B cell (primary cell): Measurements from ENCODE around the gene ZWINT. TPM values are rescaled to one million over a fixed set of nuclear protein-coding genes. Genes with fewer than 3 reads are reported as not detected.

Experiments used
- ATAC-seq: fragments of 200-7000 bp; cut with Tn5 transposase; one replicate; pipeline ENCODE4 v1.10.0; 2021; ENCODE audit warnings: low read depth, mild to moderate bottlenecking, moderate number of reproducible peaks, moderate library complexity
- CTCF ChIA-PET: fragments of 350-600 bp; sonication (Branson Sonifier 250); formaldehyde crosslinking; loops from one replicate; lab custom pipeline; 2021; ENCODE audit warnings: antibody characterized with exemption, inconsistent platforms; lab: Charles Lee
- POLR2A ChIA-PET: fragments of 350-600 bp; sonication (Branson Sonifier 250); formaldehyde crosslinking; loops from one replicate; lab custom pipeline; 2021; ENCODE audit warnings: antibody characterized with exemption; lab: Charles Lee
- DNase-seq: peaks from one replicate; pipeline ENCODE4 v3.0.0; 2013
- H2AFZ ChIP-seq: 2 replicates; pipeline ENCODE4 v1.6.1; 2012; ENCODE audit warnings: mild to moderate bottlenecking, low read depth, low read length; ENCODE audit not compliant: insufficient read depth, poor library complexity, severe bottlenecking
- H3K27ac ChIP-seq, 2 donors: 1 replicate in 1 of 2; 2 replicates in 1 of 2; pipeline ENCODE4 v1.5.1; 2012 to 2013; ENCODE audit warnings: low read length in 2 of 2, mild to moderate bottlenecking in 2 of 2, moderate library complexity in 1 of 2
- H3K27me3 ChIP-seq, 4 experiments: fragments of 200-600 bp in 1 of 4; sonication (generic) in 1 of 4; replicated peaks in 1 of 4; 1 replicate in 2 of 4; 2 replicates in 2 of 4; pipeline versions ENCODE4 v1.6.1 to v1.7.0; 2013 to 2016; ENCODE audit warnings: low read length in 3 of 4, mild to moderate bottlenecking in 2 of 4, mixed read lengths in 1 of 4, moderate library complexity in 1 of 4; ENCODE audit not compliant: insufficient read depth in 4 of 4, control insufficient read depth in 3 of 4; ENCODE audit errors: control extremely low read depth in 1 of 4
- H3K36me3 ChIP-seq, 2 experiments: replicated peaks in 1 of 2; 1 replicate in 1 of 2; 2 replicates in 1 of 2; pipeline versions ENCODE4 v1.6.1 to v1.7.1; 2013; ENCODE audit warnings: low read length in 1 of 2; ENCODE audit not compliant: insufficient read depth in 2 of 2, control insufficient read depth in 1 of 2; ENCODE audit errors: control extremely low read depth in 1 of 2, extremely low read depth in 1 of 2
- H3K4me1 ChIP-seq, 2 donors: fragments of 200-600 bp in 1 of 2; sonication (generic) in 1 of 2; 1 replicate in 1 of 2; 2 replicates in 1 of 2; pipeline versions ENCODE4 v1.5.1 to v1.6.1; 2013 to 2017; ENCODE audit warnings: low read length in 2 of 2; ENCODE audit not compliant: control insufficient read depth in 2 of 2, insufficient read depth in 2 of 2
- H3K4me2 ChIP-seq: replicated peaks from 2 replicates; pipeline ENCODE3; 2012; ENCODE audit warnings: mild to moderate bottlenecking, low read depth, low read length; ENCODE audit not compliant: poor library complexity, severe bottlenecking
- H3K4me3 ChIP-seq, 5 experiments: fragments of 200-600 bp in 1 of 5; sonication (generic) in 1 of 5; 1 replicate in 3 of 5; 2 replicates in 2 of 5; pipeline versions ENCODE4 v1.5.1 to v1.7.0; 2011 to 2016; ENCODE audit warnings: low read length in 4 of 5, mild to moderate bottlenecking in 4 of 5, low read depth in 2 of 5, control low read depth in 1 of 5, moderate library complexity in 1 of 5; ENCODE audit not compliant: insufficient read depth in 1 of 5; ENCODE audit errors: control extremely low read depth in 1 of 5, extremely low read depth in 1 of 5
- H3K79me2 ChIP-seq: fragments of 200-600 bp; sonication (generic); one replicate; pipeline ENCODE4 v1.6.0; 2016; ENCODE audit warnings: low read length; ENCODE audit not compliant: control insufficient read depth, insufficient read depth
- H3K9ac ChIP-seq: fragments of 200-600 bp; sonication (generic); 2 replicates; pipeline ENCODE4 v1.6.1; 2017; ENCODE audit warnings: mild to moderate bottlenecking, low read length, moderate library complexity
- H3K9me3 ChIP-seq, 3 donors: one replicate each; pipeline versions ENCODE4 v1.6.1 to v1.7.1; 2013; ENCODE audit warnings: low read length in 2 of 3; ENCODE audit not compliant: control insufficient read depth in 2 of 3, insufficient read depth in 1 of 3; ENCODE audit errors: control extremely low read depth in 1 of 3
- H4K20me1 ChIP-seq: 2 replicates; pipeline ENCODE4 v1.6.0; 2012; ENCODE audit warnings: mild to moderate bottlenecking, low read length; ENCODE audit not compliant: insufficient read depth, control insufficient read depth, poor library complexity, severe bottlenecking
- H3K27ac Mint-ChIP-seq: one replicate; pipeline ENCODE4 v1.8.0; 2021; ENCODE audit warnings: mixed read lengths
- H3K27me3 Mint-ChIP-seq: one replicate; pipeline ENCODE4 v1.8.0; 2021; ENCODE audit warnings: mixed read lengths
- H3K4me1 Mint-ChIP-seq: one replicate; pipeline ENCODE4 v1.8.0; 2021; ENCODE audit warnings: mixed read lengths
- H3K4me3 Mint-ChIP-seq: one replicate; pipeline ENCODE4 v1.8.0; 2021; ENCODE audit warnings: mixed read lengths
- H3K9me3 Mint-ChIP-seq: one replicate; pipeline ENCODE4 v1.8.0; 2022; ENCODE audit warnings: mixed read lengths; ENCODE audit not compliant: insufficient read depth
- CTCF ChIP-seq: fragments of 200-600 bp; IDR thresholded peaks from one replicate; pipeline ENCODE4 v1.8.0; 2022; ENCODE audit warnings: antibody characterized with exemption, mild to moderate bottlenecking
- EZH2 ChIP-seq: IDR thresholded peaks from 2 replicates; pipeline ENCODE4 v1.6.1; 2012; ENCODE audit warnings: borderline replicate concordance, low read depth, mild to moderate bottlenecking, moderate library complexity, low read length; ENCODE audit not compliant: insufficient read depth, poor library complexity, severe bottlenecking
- WGBS: methylation state at CpG from one replicate; pipeline ENCODE4 v1.1.5; 2013; ENCODE audit warnings: missing lambda C conversion rate; ENCODE audit not compliant: insufficient coverage; 5-methylcytosine and 5-hydroxymethylcytosine counted together
- intact Hi-C: fragments of 100-400 bp; cut with micrococcal nuclease; formaldehyde crosslinking; loops from one replicate; pipeline ENCODE4 v1.10.0; 2022
- polyA minus RNA-seq: library from RNA; depleted of rRNA, polyadenylated mRNA; stranded (reverse); fragments of >200 nt; gene quantifications from 2 replicates; pipeline ENCODE4 v1.2.3, GENCODE V29; 2012
- polyA plus RNA-seq: library from polyadenylated mRNA; depleted of rRNA; stranded (reverse); fragments of >200 nt; gene quantifications from 2 replicates; pipeline ENCODE4 v1.2.3, GENCODE V29; 2012
- total RNA-seq, 2 donors: library from RNA; stranded (reverse); fragments of 120-200 nt in 1 of 2; gene quantifications; 1 replicate in 1 of 2; 2 replicates in 1 of 2; pipeline versions ENCODE4 v1.2.3 to v1.2.4, GENCODE V29; 2013 to 2022

ZWINT gene
- total RNA-seq = 0.83 and 1.1 TPM in 2 replicates
- 2.1 TPM for total RNA-seq (2013)
- 0.75 and 0.85 TPM in 2 replicates for polyA plus RNA-seq
- 2.7 and 3.4 TPM in 2 replicates for polyA minus RNA-seq

- 0% methylated on average over 36 of the region's 44 CpGs for WGBS
- intact Hi-C loops = loop anchor here (10.0 kb wide), 1 partner anchor 274 kb away; no protein-coding TSS in a partner anchor
- peaks cover 12% of the 10 kb centered on the region for H3K4me1 Mint-ChIP-seq
- H3K9ac ChIP-seq = peak within 1 kb of the TSS; percentile 80
- H3K27ac ChIP-seq = peak within 1 kb of the TSS in 1 of 2 donors; percentile 42
- H3K27me3 Mint-ChIP-seq = no peaks in the 10 kb centered on the region
- peak within 1 kb of the TSS; percentile 76 to 93 (median 79) for H3K4me3 ChIP-seq
- peak within 1 kb of the TSS; percentile 89 for H2AFZ ChIP-seq
- H3K27ac Mint-ChIP-seq = peak within 1 kb of the TSS; percentile 77
- ChIA-PET CTCF (no interaction called here), POLR2A (no interaction called here)
- ATAC-seq (peak; percentile 99), DNase-seq (peak; percentile 93)
- no peaks in the 10 kb centered on the region for H3K36me3 ChIP-seq
- no peaks in the 10 kb centered on the region for H3K27me3 ChIP-seq
- peak within 1 kb of the TSS; percentile 85 for H3K4me2 ChIP-seq
- TF ChIP-seq CTCF = no peak
- TF ChIP-seq EZH2 = no peak
- H3K79me2 ChIP-seq = no peaks in the 10 kb centered on the region
- H3K9me3 ChIP-seq = no peaks in the 10 kb centered on the region
- no peaks in the 10 kb centered on the region for H3K9me3 Mint-ChIP-seq
- peak within 1 kb of the TSS; percentile 90 for H3K4me3 Mint-ChIP-seq
- H3K4me1 ChIP-seq = peaks cover 5 to 13% of the 10 kb centered on the region in 2 donors
- H4K20me1 ChIP-seq = no peaks in the 10 kb centered on the region
Measured at GRCh38 chr10:56360967-56361612, at the start of gene ZWINT. ZWINT (minus strand) TSS chr10:56361259; CDS start chr10:56361236, 23 bp downstream.

- Histone ChIP-seq H4K20me1 (no peaks in the 10 kb centered on the region), H3K36me3 (no peaks in the 10 kb centered on the region), H3K27me3 (no peaks in the 10 kb centered on the region), H3K9me3 (no peaks in the 10 kb centered on the region), H3K4me1 (no peaks in the 10 kb centered on the region), H3K27ac (no peak overlapping the region), H2AFZ (no peak overlapping the region), H3K79me2 (no peaks in the 10 kb centered on the region), H3K9ac (no peak overlapping the region), H3K4me2 (no peak overlapping the region), H3K4me3 (no peak overlapping the region)
- Mint-ChIP-seq H3K4me3 (no peak overlapping the region), H3K4me1 (no peaks in the 10 kb centered on the region), H3K27me3 (no peaks in the 10 kb centered on the region), H3K27ac (no peak overlapping the region), H3K9me3 (no peaks in the 10 kb centered on the region)
- ATAC-seq = no peak
- ChIA-PET POLR2A (no interaction called here), CTCF (no interaction called here)
- TF ChIP-seq EZH2 (no peak), CTCF (no peak)
- no peak for DNase-seq
- intact Hi-C loops = no loop called here
Measured at GRCh38 chr10:56383806-56384205, 22.7 kb upstream of the ZWINT start.
